ENCODE data around the gene KCNJ6.
"Not testable (repeated sequence)": the region's sequence is repeated elsewhere in the genome, so short reads cannot be mapped to it uniquely, and the experiment has no call there.

GRCh38 chr21:37712569-37712934, 203.7 kb downstream of the KCNJ6 start:
- TF ChIP-seq CTCF (conservative IDR thresholded peaks at IDR 0.05; ENCODE audit: low read length); EZH2phosphoT487 (IDR thresholded peaks at IDR 0.05; ENCODE audit: borderline replicate concordance, low read depth, low read length): not testable (repeated sequence)
